DMS79 (cell line): ENCODE measurements around the gene BMPR1A.
"Not testable (repeated sequence)": the region's sequence is repeated elsewhere in the genome, so short reads cannot be mapped to it uniquely, and the experiment has no call there.

Experiments used
- DNase-seq: peaks from one replicate; lab custom pipeline; 2025; lab: John Stamatoyannopoulos, UW

BMPR1A gene

GRCh38 chr10:86941426-86941825, 185.0 kb downstream of the BMPR1A start:
- DNase-seq, result no peak

DNA sequence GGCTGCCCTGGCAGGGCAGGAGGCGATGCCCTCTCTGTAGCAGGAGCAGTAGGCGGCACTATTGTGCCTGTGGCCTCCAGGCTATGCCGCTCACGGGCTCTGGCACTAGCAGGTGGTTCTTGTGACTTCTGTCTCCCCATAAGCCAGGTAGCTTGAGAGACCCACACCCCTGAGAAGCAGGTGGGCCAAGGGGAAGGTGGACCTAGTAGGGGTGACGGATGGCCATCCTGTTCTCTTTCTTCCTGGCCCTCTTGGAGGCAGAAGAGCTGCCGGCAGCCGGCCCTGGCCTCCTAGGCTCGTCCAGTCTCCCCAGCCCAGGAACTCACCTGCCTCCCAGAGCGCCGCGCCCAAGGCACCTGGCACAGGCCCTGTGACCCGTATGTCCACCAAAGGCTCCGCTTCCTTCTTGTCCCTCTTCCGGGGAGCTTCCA, 185.6 kb downstream of the BMPR1A start:
- DNase-seq, result no peak

DNA sequence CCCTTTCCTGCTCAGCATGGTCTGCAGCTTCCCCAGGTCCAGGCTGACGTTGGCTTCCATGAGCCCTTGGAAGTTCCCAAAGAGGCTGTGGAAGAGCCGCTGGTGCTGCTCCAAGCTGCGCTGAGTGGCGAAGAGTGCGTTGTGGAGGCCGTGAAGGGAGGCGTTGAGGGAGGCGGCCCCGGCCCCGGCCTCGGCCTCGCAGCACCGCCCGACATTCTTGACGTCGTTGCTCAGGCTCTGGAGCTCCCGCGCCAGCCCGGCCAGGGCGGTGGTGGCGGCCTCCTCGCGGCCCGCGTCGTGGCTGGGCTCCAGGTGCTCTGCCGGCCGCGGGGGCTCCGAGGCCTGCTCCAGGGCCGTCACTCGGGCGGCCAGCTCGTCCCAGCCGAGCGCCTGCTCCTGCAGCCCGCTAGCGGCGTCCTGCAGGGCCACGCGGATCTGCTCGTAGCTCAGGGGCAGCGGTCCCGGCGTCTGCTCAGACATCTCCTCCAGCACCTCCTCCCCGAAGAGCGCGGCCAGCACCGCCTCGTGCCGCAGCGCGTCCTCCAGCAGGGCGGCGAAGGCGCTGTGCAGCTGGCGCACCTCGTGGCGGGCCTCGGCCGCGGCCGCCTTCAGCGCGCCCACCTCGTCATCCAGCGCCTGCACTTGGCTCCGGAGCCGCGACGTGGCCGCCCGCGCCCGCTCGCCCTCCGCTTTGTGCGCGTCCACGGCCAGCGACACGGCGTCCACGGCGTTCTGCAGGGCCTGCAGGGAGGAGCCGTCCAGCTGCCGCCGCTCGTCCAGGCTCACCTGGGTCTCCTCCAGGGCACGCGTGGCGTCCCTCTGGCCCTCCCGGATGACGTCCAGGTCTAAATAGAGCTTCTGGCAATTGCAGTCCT, 186.3 kb downstream of the BMPR1A start:
- DNase-seq, result no peak

DNA sequence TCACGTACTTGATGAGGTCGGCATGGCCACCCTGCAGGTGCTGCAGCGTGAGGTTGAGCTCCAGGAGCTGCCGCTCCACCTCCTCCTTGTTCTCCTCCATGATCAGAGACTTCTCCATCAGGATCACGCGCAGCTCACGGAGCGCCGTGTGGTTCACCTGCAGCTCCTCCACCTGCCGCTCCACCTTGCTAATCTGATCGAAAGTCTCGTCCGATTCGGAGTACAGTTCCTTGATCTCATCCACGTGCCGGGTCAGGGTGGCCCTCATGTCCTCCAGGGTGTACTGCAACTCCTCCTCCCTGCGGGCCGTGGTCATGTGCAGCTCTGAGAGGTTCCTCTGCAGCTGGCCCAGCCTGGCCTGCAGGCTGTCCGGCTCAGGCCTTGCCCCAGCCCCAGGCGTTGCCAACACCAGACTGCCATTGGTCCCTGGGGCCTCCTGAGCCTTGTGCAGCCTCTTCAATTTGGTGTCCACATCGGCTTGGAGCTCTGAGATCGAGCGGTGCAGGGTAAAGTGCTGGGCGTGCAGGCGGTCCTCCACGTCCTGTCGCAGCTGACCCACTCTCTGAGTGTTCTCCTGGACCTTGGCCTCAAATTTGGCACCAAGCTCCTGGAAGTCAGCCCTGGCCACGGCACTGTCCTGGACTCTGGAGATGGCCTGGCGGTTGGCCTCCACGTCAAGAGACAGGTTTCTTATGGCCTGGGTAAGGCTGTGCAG, 187.1 kb downstream of the BMPR1A start:
- no peak for DNase-seq

DNA sequence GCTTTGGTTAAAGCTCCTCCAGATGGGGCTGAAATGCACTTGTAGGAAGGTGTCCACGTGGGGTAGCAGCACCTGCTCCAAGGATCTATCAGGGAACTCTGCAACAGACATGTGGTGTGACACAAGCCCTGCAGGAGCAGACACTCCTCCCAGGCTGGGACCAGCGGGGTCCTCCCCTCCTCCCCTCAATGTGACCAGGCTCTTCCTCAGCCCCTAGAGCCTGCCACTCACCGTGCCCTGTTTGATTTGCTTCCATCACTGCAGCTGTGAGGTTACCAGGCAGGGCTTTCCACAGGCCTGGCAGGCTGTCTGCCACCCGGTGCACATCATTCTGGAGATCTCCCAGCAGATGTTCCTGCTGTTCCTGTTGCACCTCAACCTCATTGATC, 187.6 kb downstream of the BMPR1A start:
- no peak for DNase-seq

- no peak for DNase-seq
Measured at GRCh38 chr10:86944471-86944870, 188.1 kb downstream of the BMPR1A start.

- no peak for DNase-seq
Measured at GRCh38 chr10:86944907-86945306, 188.5 kb downstream of the BMPR1A start.

DNA sequence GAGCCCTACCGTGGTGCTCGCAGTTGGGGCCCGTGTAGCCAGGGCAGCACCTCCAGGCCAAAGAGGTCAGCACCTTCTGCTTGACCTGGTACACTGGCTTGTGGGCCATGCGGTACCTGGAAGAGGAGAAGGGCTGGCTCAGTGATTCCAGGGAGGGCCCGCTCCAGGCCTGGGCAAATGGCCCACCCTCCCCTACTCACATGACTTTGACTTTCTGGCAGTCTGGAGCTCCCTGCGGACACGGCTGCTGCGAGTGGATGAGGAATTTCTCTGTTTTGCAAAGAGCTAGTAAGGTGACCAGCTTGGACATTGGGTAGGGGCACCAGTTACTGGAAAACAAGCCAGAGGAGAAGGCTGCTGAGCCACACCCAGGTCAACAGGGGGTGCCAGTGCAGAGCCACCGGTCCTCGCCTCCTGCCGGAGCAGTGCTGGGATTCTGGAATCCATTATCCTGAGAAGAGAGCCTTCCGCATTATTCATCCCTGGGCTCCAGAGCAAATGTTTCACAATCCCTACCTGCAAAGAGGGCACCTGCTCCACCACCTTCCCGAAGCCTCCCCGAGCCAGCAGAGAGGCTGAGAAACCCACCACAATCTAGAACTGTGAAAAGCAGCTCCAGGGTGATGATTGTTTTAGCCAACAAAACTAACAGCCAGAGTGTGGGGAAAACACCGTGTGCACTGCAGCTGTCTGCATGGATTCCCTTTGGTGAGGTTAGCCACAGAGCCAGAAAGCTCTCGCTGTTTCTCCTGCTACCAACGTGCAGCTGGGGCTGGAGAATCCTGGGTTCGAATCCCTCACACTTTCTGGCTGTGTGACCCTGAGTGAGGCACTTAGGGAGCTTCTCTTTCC, 189.2 kb downstream of the BMPR1A start:
- DNase-seq, result no peak

DNA sequence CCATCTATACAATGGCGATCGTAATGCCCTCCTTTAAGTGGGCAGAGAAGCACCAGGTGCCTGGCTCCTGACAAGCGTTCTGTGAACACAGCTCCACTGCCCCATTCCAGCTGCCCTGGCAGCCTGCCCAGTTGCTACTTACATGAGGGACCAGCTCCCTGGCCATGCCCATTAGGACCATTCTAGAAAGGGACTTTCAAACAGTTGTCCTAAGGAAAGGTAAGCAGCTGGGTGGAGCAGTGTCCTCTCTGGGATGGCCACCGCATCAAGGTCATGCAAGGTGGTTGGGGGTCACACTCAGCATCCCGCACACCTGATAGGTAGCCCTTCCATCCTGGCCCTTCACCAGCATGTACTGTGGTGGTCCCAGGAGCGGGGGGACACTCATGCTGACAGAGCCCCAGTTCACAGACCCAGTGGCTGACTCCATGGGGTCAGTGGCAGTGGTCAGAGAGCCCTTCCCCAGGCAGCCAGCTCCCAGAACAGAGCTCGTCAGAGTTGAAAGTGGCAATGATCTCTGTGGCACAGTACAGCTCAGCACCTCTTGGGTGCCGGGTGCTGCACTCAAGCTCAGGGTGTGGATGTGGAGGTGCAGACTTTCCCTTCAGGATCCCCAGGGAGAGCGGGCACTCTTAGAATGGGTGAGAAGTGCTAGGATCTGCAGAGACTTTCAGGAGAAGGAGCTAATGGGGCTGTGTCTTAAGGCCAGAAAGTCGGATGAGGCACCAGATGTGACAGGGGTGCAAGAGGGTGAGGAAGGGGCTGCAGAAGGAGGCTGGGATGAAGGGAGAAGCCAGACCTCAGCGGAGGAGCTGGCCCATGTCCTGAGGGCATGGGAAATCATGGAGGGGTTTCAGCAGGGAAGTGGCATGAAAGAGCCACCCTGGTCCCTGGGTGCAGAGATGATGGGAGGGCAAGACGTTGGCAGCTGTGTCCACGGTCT, 190.1 kb downstream of the BMPR1A start:
- no peak for DNase-seq

DNA sequence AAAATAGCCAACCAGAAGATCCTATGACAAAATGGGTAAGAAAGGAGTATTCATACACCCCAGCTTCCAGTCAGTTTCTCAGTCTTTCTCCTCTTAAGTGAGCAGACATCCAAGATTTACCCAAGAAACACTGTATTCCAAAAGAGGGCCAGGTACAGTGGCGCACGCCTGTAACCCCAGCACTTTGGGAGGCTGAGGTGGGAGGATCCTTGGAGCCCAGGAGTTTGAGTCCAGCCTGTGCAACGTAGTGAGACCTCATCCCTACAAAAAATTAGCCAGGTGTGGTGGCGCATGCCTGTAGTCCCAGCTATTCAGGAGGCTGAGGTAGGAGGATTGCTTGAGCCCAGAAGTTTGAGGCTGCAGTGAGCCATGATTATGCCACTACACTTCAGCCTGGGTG, 191.4 kb downstream of the BMPR1A start:
- not testable (repeated sequence) for DNase-seq

GRCh38 chr10:86950349-86950748, 193.9 kb downstream of the BMPR1A start:
- DNase-seq, result no peak

GRCh38 chr10:86951184-86951761, 194.9 kb downstream of the BMPR1A start:
- DNase-seq, result no peak

DNA sequence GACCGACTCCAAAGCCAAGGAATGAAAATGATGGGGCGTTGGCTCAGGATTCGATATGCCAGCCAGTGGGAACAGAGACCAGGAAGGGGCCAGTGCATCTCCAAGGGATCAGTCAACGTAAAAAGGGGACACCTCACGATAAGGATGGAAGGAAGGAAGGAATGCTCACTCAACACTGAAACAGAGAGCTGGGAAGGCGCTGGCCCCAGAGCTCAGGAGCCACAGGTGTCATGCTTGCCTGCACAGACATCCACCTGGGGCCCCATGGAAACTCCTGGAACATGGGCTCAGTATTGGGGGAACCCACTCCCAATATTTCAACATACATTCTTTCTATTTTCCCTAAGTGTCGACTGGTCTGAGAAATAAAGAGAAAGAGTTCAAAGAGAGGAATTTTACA, 195.7 kb downstream of the BMPR1A start:
- DNase-seq, result no peak

DNA sequence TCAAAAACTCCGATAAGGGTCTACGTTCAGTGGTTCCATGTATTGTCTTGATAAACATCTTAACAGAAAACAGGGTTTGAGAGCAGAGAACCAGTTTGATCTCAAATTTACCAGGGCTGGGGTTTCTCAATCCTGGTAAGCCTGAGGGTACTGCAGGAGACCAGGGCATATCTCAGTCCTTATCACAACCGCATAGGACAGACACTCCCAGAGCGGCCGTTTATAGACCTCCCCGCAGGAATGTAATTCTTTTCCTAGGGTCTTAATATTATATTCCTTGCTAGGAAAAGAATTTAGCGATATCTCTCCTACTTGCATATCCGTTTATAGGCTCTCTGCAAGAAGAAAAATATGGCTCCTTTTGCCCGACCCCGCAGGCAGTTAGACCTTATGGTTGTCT, 196.3 kb downstream of the BMPR1A start:
- DNase-seq, result not testable (repeated sequence)

DNA sequence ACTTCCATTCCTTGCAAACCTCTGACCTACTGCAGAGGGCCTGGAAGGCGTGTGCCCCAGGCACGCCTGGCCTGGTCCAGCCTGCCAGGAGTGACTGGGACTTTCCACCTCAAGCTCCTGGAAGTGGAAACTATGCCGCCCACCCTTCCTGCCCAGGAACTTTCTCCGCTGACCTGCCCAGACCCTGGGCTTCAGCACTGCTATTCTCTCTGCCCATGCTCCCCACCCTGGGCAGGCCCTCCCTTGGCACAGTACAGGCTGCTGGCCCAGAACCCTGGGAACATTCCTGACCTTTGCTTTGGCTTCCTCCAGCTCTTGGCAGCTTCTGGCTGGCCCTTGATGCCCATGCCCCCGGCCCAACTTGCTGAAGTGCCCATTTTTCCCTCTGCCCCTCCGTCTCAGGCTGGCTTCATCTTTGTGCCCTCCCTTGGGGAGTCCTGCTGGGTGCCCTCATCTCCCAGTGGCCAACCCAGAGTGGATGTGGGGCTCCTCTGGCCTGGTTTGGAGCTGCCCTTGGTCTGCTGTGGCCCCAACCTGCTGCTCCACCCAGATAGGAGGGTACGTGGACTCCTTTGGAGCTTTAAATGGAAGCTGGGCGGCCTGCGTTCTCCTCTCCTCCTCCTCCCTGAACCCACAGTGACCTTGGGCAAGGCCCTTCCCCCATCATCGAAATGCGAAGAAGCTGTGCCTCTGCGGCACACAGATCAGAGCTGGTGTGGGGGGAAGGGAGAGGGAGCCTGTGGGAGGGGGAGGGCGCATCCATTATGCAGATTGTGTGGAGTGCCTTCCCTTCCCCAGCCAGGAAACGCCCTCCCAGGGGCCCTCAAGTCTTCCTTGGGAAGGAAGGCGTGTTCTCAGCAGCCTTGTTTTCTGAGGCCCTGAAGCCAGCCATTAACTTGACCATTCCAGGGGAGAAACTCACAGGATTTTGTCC, 197.6 kb downstream of the BMPR1A start:
- no peak for DNase-seq

DNA sequence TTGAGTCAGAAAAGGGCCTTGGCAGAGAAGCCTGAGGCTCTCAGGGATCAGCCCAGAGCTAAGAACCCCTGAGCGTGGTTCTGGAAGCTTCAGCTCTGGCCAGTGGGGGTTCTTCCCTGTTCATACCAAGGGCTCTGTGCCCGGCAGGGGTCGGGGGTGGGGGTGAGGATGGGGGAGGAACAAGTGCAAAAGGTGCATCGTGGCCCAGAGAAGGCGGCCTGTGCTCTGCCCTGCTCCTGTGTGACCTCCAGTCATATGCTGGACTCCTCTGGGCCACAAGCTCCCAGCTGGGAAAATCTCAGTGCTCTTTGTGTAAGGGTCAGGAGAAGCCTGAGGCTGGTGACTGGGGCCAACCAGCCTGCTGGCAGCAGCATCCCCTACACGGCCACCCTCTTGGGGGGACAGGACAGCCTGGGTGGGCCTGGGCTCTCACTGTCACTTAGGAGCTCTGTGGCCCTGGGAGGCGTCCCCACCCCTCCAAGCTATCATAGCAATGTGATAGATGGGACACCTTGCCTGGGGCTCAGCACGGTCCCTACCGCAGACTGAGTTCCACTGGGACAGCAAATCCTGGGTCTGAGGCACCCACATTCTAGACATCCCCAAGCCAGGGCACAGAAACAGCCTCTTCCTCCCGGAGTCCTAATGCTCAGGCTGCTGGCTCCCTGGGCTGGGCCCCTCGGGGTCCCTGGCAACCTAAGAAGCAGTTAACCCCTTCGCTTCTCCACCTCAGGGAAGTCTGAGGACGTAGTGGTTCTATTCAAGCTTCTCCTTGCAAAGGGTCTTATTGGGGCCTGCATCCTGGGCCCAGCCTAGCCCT, 198.5 kb downstream of the BMPR1A start:
- no peak for DNase-seq

- DNase-seq, result no peak
Measured at GRCh38 chr10:86955501-86956194, 199.2 kb downstream of the BMPR1A start.

- no peak for DNase-seq
Measured at GRCh38 chr10:86956195-86956847, 199.9 kb downstream of the BMPR1A start.
